ENCODE data around the gene PTP4A1.

GRCh38 chr6:63556369-63556768, 15.9 kb upstream of the PTP4A1 start:
- TF ChIP-seq CTCF (IDR thresholded peaks at IDR 0.05) (no peak), JUN (IDR thresholded peaks at IDR 0.05) (no peak), TP53 (CRISPR knock-in tag; IDR thresholded peaks at IDR 0.05) (no peak), POLR2A (IDR thresholded peaks at IDR 0.05; ENCODE audit: low read length) (no peak), HDAC2 (IDR thresholded peaks at IDR 0.05) (no peak), SREBF2 (IDR thresholded peaks at IDR 0.05) (no peak), REST (IDR thresholded peaks at IDR 0.05) (no peak), EP300 (IDR thresholded peaks at IDR 0.05) (no peak), HMGXB4 (CRISPR knock-in tag; IDR thresholded peaks at IDR 0.05; ENCODE audit: borderline replicate concordance) (no peak), ZC3H11A (IDR thresholded peaks at IDR 0.05) (no peak), POLR2AphosphoS2 (conservative IDR thresholded peaks at IDR 0.05; ENCODE audit: low read length) (no peak), NPAS2 (CRISPR knock-in tag; IDR thresholded peaks at IDR 0.05; ENCODE audit: borderline replicate concordance) (no peak)

Measured in A549 (cell line).